ENCODE measurements around the gene ANG.
"Not testable (repeated sequence)": the region's sequence is repeated elsewhere in the genome, so short reads cannot be mapped to it uniquely, and the experiment has no call there.

Gene ANG

GRCh38 chr14:20688167-20688839 is at the start of gene ANG:
Gene ANG, plus strand, starts transcription at chr14:20688764. Its CDS starts 4,801 bp downstream, at chr14:20693565.
- DNase-seq: no peak

GRCh38 chr14:20641591-20641990 is 47.0 kb upstream of the ANG start, which contains the start of gene OR6S1:
Gene OR6S1, minus strand, starts transcription at chr14:20641691. Its CDS starts 0 bp downstream, at chr14:20641691.
- DNase-seq: no peak

- no peak for DNase-seq
Measured at GRCh38 chr14:20642182-20642581, 46.4 kb upstream of the ANG start.

GRCh38 chr14:20642755-20643154 is 45.8 kb upstream of the ANG start:
- DNase-seq: not testable (repeated sequence)

- DNase-seq: no peak
Measured at GRCh38 chr14:20644520-20644919, 44.0 kb upstream of the ANG start.

GRCh38 chr14:20645481-20645880 is 43.1 kb upstream of the ANG start:
- no peak for DNase-seq

GRCh38 chr14:20652996-20653975 is 35.3 kb upstream of the ANG start:
- no peak for DNase-seq

GRCh38 chr14:20655851-20656250 is 32.7 kb upstream of the ANG start:
- DNase-seq: no peak

GRCh38 chr14:20656274-20656673 is 32.3 kb upstream of the ANG start:
- no peak for DNase-seq

GRCh38 chr14:20657216-20658211 is 31.1 kb upstream of the ANG start:
- no peak for DNase-seq

GRCh38 chr14:20658246-20658645 is 30.3 kb upstream of the ANG start:
- no peak for DNase-seq

GRCh38 chr14:20659336-20659735 is 29.2 kb upstream of the ANG start:
- DNase-seq: no peak

- no peak for DNase-seq
Measured at GRCh38 chr14:20659813-20660395, 28.7 kb upstream of the ANG start.

GRCh38 chr14:20661197-20661596 is 27.4 kb upstream of the ANG start:
- no peak for DNase-seq

GRCh38 chr14:20662968-20663732 is 25.4 kb upstream of the ANG start:
- no peak for DNase-seq

- DNase-seq: not testable (repeated sequence)
Measured at GRCh38 chr14:20666400-20666961, 22.1 kb upstream of the ANG start.

GRCh38 chr14:20667957-20668356 is 20.6 kb upstream of the ANG start:
- DNase-seq: no peak

- no peak for DNase-seq
Measured at GRCh38 chr14:20668969-20669368, 19.6 kb upstream of the ANG start.

GRCh38 chr14:20671597-20672283 is 16.8 kb upstream of the ANG start:
- no peak for DNase-seq

- no peak for DNase-seq
Measured at GRCh38 chr14:20675669-20676068, 12.9 kb upstream of the ANG start.
